Neural progenitor cell (in vitro differentiated cells): ENCODE data around the gene C16orf54. TPM values are rescaled to one million over a fixed set of nuclear protein-coding genes. Genes with fewer than 3 reads are reported as not detected.

Source experiments
- DNase-seq: peaks from one replicate; pipeline ENCODE4 v3.0.0-alpha.2; 2016; ENCODE audit warnings: low spot score
- H2AFZ ChIP-seq: fragments of 200-600 bp; sonication (generic); replicated peaks from 2 replicates; pipeline ENCODE4 v1.6.1; 2016; ENCODE audit warnings: antibody characterized with exemption
- H3F3A ChIP-seq: fragments of 200-600 bp; sonication (generic); 2 replicates; pipeline ENCODE4 v1.6.1; 2016; ENCODE audit warnings: antibody characterized with exemption, low read depth
- H3K27ac ChIP-seq: fragments of 200-600 bp; sonication (generic); 2 replicates; pipeline ENCODE4 v1.5.1; 2016; ENCODE audit warnings: mild to moderate bottlenecking
- H3K27me3 ChIP-seq: fragments of 200-600 bp; sonication (generic); 2 replicates; pipeline ENCODE4 v1.6.1; 2016; ENCODE audit warnings: mild to moderate bottlenecking, moderate library complexity
- H3K36me3 ChIP-seq: fragments of 200-600 bp; sonication (generic); 2 replicates; pipeline ENCODE4 v1.5.1; 2016
- H3K4me1 ChIP-seq: fragments of 200-600 bp; sonication (generic); 2 replicates; pipeline ENCODE4 v1.6.1; 2016; ENCODE audit warnings: mixed run types
- H3K4me2 ChIP-seq: fragments of 200-600 bp; sonication (generic); 2 replicates; pipeline ENCODE4 v1.6.1; 2016
- H3K4me3 ChIP-seq: fragments of 200-600 bp; sonication (generic); 2 replicates; pipeline ENCODE4 v1.5.1; 2016
- H3K79me2 ChIP-seq: fragments of 200-600 bp; sonication (generic); 2 replicates; pipeline ENCODE4 v1.6.1; 2016; ENCODE audit warnings: low read depth
- H3K9ac ChIP-seq: fragments of 200-600 bp; sonication (generic); 2 replicates; pipeline ENCODE4 v1.6.1; 2016
- H3K9me3 ChIP-seq: fragments of 200-600 bp; sonication (generic); 2 replicates; pipeline ENCODE4 v1.5.1; 2016; ENCODE audit warnings: low read depth
- H4K20me1 ChIP-seq: fragments of 200-600 bp; sonication (generic); 2 replicates; pipeline ENCODE4 v1.6.1; 2016; ENCODE audit warnings: low read depth
- H3K27ac Mint-ChIP-seq: 3 replicates; pipeline ENCODE4 v1.8.0; 2021; ENCODE audit warnings: mixed read lengths
- H3K27me3 Mint-ChIP-seq: 2 replicates; pipeline ENCODE4 v1.8.0; 2022; ENCODE audit warnings: low read depth, mild to moderate bottlenecking, inconsistent platforms, moderate library complexity, mixed read lengths; ENCODE audit not compliant: insufficient read depth
- H3K36me3 Mint-ChIP-seq: 3 replicates; pipeline ENCODE4 v1.8.0; 2021; ENCODE audit warnings: mixed read lengths
- H3K4me1 Mint-ChIP-seq: 3 replicates; pipeline ENCODE4 v1.8.0; 2021; ENCODE audit warnings: mixed read lengths
- H3K4me3 Mint-ChIP-seq: 3 replicates; pipeline ENCODE4 v1.8.0; 2021; ENCODE audit warnings: mild to moderate bottlenecking, moderate library complexity, mixed read lengths
- H3K9me3 Mint-ChIP-seq: 3 replicates; pipeline ENCODE4 v1.8.0; 2020; ENCODE audit warnings: mixed read lengths
- CTCF ChIP-seq: fragments of 200-600 bp; sonication (generic); IDR thresholded peaks from 2 replicates; pipeline ENCODE4 v1.5.1; 2017; ENCODE audit warnings: antibody characterized with exemption, mild to moderate bottlenecking
- EZH2 ChIP-seq: fragments of 200-600 bp; sonication (generic); IDR thresholded peaks from 2 replicates; pipeline ENCODE4 v1.6.1; 2017; ENCODE audit warnings: antibody characterized with exemption, mild to moderate bottlenecking, moderate library complexity
- EZH2phosphoT487 ChIP-seq: fragments of 200-600 bp; sonication (generic); IDR thresholded peaks from 2 replicates; pipeline ENCODE4 v1.6.1; 2017; ENCODE audit warnings: antibody characterized with exemption
- total RNA-seq: library from RNA; depleted of rRNA; stranded (reverse); fragments of >200 nt; gene quantifications from 2 replicates; pipeline ENCODE4 v1.2.3, GENCODE V29; 2015; ENCODE audit warnings: low replicate concordance

The C16orf54 gene
- total RNA-seq, 1 donor from 2014 or later = not detected

DNA sequence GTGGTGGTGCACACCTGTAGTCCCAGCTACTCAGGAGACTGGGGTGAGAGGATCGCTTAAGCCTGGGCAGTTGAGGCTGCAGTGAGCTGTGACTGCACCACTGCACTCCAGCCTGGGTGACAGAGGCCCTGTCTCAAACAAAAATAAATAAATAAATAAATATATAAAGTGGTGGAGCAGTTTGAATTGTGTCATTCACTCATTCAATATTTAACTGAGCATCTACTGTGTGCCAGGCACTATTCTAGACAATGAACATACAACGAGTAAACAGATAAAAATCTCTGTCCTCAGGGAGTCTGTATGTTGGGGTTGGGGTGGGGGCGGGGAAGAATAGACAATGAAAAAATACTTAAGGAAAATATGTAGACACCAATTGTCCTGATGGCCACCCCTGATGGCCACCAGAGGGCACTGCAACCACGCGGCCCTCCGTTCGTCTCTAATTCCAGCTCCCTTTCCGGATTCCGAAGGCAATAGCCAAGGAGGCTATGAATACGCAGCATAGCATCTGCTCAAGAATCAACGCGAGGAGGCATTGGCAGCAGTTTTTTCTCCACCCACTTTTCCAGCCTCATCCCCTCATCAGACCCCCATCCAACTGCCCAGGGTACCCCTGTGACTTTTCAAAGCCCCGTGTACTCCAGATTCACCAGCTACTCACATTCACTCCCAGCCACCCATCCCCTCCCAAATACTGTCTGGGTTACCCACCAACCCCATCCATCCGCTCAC, 45.4 kb downstream of the C16orf54 start:
- Histone ChIP-seq H2AFZ (no peak overlapping the region), H3F3A (peaks cover 20% of the 10 kb centered on the region), H3K36me3 (no peaks in the 10 kb centered on the region), H3K27me3 (no peaks in the 10 kb centered on the region), H3K4me1 (no peaks in the 10 kb centered on the region), H3K9me3 (no peaks in the 10 kb centered on the region), H3K27ac (no peak overlapping the region), H4K20me1 (no peaks in the 10 kb centered on the region), H3K9ac (no peak overlapping the region), H3K79me2 (no peaks in the 10 kb centered on the region), H3K4me2 (peak overlapping the region; percentile 25), H3K4me3 (no peak overlapping the region)
- H3K27me3 Mint-ChIP-seq = peaks cover 5% of the 10 kb centered on the region
- TF ChIP-seq EZH2 (no peak), EZH2phosphoT487 (no peak), CTCF (peak; percentile 88)
- no peak overlapping the region for H3K4me3 Mint-ChIP-seq
- H3K27ac Mint-ChIP-seq = no peak overlapping the region
- H3K36me3 Mint-ChIP-seq = peaks cover 14% of the 10 kb centered on the region
- H3K4me1 Mint-ChIP-seq = peaks cover 7% of the 10 kb centered on the region
- H3K9me3 Mint-ChIP-seq = peaks cover 17% of the 10 kb centered on the region
- peak; percentile 87 for DNase-seq

DNA sequence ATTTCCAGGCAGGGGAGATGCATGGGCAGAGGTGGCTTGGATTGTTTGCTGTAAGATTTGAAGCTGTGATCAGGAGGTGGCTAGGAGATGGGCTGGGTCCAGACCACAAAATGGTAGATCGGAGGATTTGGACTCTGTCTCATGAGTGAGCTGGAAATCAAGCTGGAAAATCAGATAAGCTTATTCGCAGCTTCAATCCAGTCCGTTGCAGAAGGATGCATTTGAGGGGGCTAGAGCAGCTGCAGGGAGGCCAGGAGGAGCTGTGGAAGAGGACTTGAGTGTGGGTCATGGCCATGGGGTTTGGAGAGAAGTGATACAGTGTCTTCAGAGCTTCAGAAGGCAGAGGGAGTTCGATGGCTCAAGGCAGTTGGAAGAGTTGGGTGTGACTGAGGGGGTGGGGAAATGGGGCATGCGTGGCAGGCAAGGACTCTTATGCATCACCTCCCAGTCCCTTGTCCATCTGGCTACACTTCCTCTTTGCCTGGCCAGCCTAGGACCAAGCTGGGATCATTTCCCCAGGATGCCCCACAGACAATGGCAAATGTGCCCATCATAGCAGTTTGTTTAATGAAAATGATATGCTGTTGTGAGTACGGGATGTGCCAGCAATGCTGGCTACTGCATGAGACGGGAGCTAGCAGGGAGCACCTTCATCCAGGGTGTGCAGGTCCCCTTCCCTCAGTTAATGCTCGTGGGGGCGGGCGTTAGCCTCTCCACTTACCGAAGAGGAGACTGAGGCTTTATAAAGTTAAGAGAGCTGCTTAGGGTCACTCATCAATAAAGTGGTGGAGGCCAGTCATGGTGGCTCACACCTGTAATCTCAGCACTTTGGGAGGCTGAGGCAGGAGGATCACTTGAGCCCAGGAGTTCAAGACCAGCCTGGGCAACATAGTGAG, 46.2 kb downstream of the C16orf54 start:
- Histone ChIP-seq H3K4me2 (no peak overlapping the region), H3K27me3 (no peaks in the 10 kb centered on the region), H3K27ac (no peak overlapping the region), H3K4me1 (no peaks in the 10 kb centered on the region), H3K36me3 (no peaks in the 10 kb centered on the region), H3K9me3 (no peaks in the 10 kb centered on the region), H3K79me2 (no peaks in the 10 kb centered on the region), H3K4me3 (no peak overlapping the region), H3F3A (peaks cover 20% of the 10 kb centered on the region), H4K20me1 (no peaks in the 10 kb centered on the region), H2AFZ (no peak overlapping the region), H3K9ac (no peak overlapping the region)
- H3K4me3 Mint-ChIP-seq = no peak overlapping the region
- H3K27me3 Mint-ChIP-seq = peaks cover 5% of the 10 kb centered on the region
- DNase-seq = no peak
- H3K36me3 Mint-ChIP-seq = peaks cover 14% of the 10 kb centered on the region
- H3K9me3 Mint-ChIP-seq = peaks cover 17% of the 10 kb centered on the region
- H3K4me1 Mint-ChIP-seq = peaks cover 7% of the 10 kb centered on the region
- H3K27ac Mint-ChIP-seq = no peak overlapping the region
- no peak for TF ChIP-seq CTCF
- no peak for TF ChIP-seq EZH2
- no peak for TF ChIP-seq EZH2phosphoT487

- Mint-ChIP-seq H3K4me1 (peaks cover 7% of the 10 kb centered on the region), H3K36me3 (peaks cover 14% of the 10 kb centered on the region), H3K27me3 (peaks cover 5% of the 10 kb centered on the region), H3K27ac (no peak overlapping the region), H3K9me3 (peaks cover 17% of the 10 kb centered on the region), H3K4me3 (no peak overlapping the region)
- H2AFZ ChIP-seq = no peak overlapping the region
- DNase-seq = no peak
- H4K20me1 ChIP-seq = peaks cover 2% of the 10 kb centered on the region
- H3K79me2 ChIP-seq = peaks cover 3% of the 10 kb centered on the region
- no peaks in the 10 kb centered on the region for H3K9me3 ChIP-seq
- H3K4me2 ChIP-seq = no peak overlapping the region
- no peaks in the 10 kb centered on the region for H3K27me3 ChIP-seq
- peaks cover 20% of the 10 kb centered on the region for H3F3A ChIP-seq
- no peak overlapping the region for H3K4me3 ChIP-seq
- no peak for TF ChIP-seq EZH2phosphoT487
- TF ChIP-seq CTCF = no peak
- no peak for TF ChIP-seq EZH2
- H3K27ac ChIP-seq = no peak overlapping the region
- H3K4me1 ChIP-seq = no peaks in the 10 kb centered on the region
- no peak overlapping the region for H3K9ac ChIP-seq
- H3K36me3 ChIP-seq = no peaks in the 10 kb centered on the region
Observed at GRCh38 chr16:29698484-29699323, 47.1 kb downstream of the C16orf54 start.
